Endothelial cell of umbilical vein (primary cell): ENCODE results near the gene GRIA4. TPM values are rescaled to one million over a fixed set of nuclear protein-coding genes. Genes with fewer than 3 reads are reported as not detected.

Source experiments
- BruUV-seq: library from RNA; stranded (reverse); fragments of 400-500 nt; replicated peaks from 2 replicates; lab custom pipeline; 2021; lab: Mats Ljungman, UMichigan
- CTCF ChIA-PET: fragments of 300-600, 350-600 bp; sonication (Branson Sonifier 250); formaldehyde crosslinking; loops from one replicate; lab custom pipeline; 2021; ENCODE audit warnings: antibody characterized with exemption, inconsistent platforms; lab: Charles Lee
- POLR2A ChIA-PET: fragments of 300-600, 350-600 bp; sonication (Branson Sonifier 250); formaldehyde crosslinking; loops from one replicate; lab custom pipeline; 2021; ENCODE audit warnings: antibody characterized with exemption, inconsistent platforms; lab: Charles Lee
- DNase-seq: peaks from one replicate; pipeline ENCODE4 v3.0.0-alpha.2; 2011; ENCODE audit warnings: low read depth, low spot score
- FAIRE-seq: peaks from 2 replicates; lab custom pipeline; 2011; peaks lifted over from hg19 to GRCh38; lab: Jason Lieb, UNC
- H2AFZ ChIP-seq: 2 replicates; pipeline ENCODE4 v1.6.0; 2012; ENCODE audit warnings: low read depth, low read length, control low read depth, inconsistent platforms
- H3K27ac ChIP-seq: 2 replicates; pipeline ENCODE4 v1.5.1; 2011; ENCODE audit warnings: low read depth, mild to moderate bottlenecking, control low read depth, low read length, moderate library complexity; ENCODE audit not compliant: insufficient read depth
- H3K27me3 ChIP-seq, 2 experiments: 2 replicates each; pipeline versions ENCODE4 v1.6.0 to v1.6.1; 2011; ENCODE audit warnings: low read length in 2 of 2, mixed read lengths in 1 of 2; ENCODE audit not compliant: control insufficient read depth in 2 of 2, insufficient read depth in 2 of 2
- H3K36me3 ChIP-seq, 2 experiments: 2 replicates in 1 of 2; 3 replicates in 1 of 2; pipeline ENCODE4 v1.5.1; 2011; ENCODE audit warnings: low read length in 2 of 2, mild to moderate bottlenecking in 1 of 2, moderate library complexity in 1 of 2; ENCODE audit not compliant: control insufficient read depth in 2 of 2, insufficient read depth in 2 of 2; ENCODE audit errors: extremely low read depth in 1 of 2
- H3K4me1 ChIP-seq: 3 replicates; pipeline ENCODE4 v1.5.1; 2011; ENCODE audit warnings: mild to moderate bottlenecking, low read length; ENCODE audit not compliant: control insufficient read depth, insufficient read depth; ENCODE audit errors: extremely low read depth
- H3K4me2 ChIP-seq: 2 replicates; pipeline ENCODE4 v1.6.1; 2011; ENCODE audit warnings: low read length, control low read depth, mixed read lengths; ENCODE audit not compliant: insufficient read depth
- H3K4me3 ChIP-seq, 3 experiments: fragments of 200-600 bp in 1 of 3; sonication (generic), shearing (Covaris generic) in 1 of 3; replicated peaks in 1 of 3; 2 replicates each; pipeline ENCODE4 v1.5.1; 2011 to 2016; ENCODE audit warnings: control low read depth in 3 of 3, low read length in 3 of 3, mild to moderate bottlenecking in 2 of 3, inconsistent platforms in 1 of 3, low read depth in 1 of 3, moderate library complexity in 1 of 3; ENCODE audit not compliant: insufficient read depth in 1 of 3
- H3K79me2 ChIP-seq: 2 replicates; pipeline ENCODE4 v1.6.0; 2012; ENCODE audit warnings: low read length, inconsistent platforms; ENCODE audit not compliant: control insufficient read depth, insufficient read depth
- H3K9ac ChIP-seq: replicated peaks from 2 replicates; pipeline ENCODE3; 2011; ENCODE audit warnings: low read length, control low read depth; ENCODE audit not compliant: insufficient read depth; ENCODE audit errors: extremely low read depth
- H3K9me1 ChIP-seq: replicated peaks from 3 replicates; pipeline ENCODE4 v1.6.0; 2011; ENCODE audit warnings: mild to moderate bottlenecking, low read length; ENCODE audit not compliant: control insufficient read depth, insufficient read depth; ENCODE audit errors: extremely low read depth
- H3K9me3 ChIP-seq: replicated peaks from 2 replicates; pipeline ENCODE4 v1.5.1; 2012; ENCODE audit warnings: low read length, inconsistent platforms; ENCODE audit not compliant: control insufficient read depth, insufficient read depth
- H4K20me1 ChIP-seq: replicated peaks from 2 replicates; pipeline ENCODE3; 2011; ENCODE audit warnings: mild to moderate bottlenecking, low read length; ENCODE audit not compliant: control insufficient read depth, insufficient read depth; ENCODE audit errors: extremely low read depth
- EZH2 ChIP-seq: IDR thresholded peaks from 2 replicates; pipeline ENCODE4 v1.6.1; 2012; ENCODE audit warnings: borderline replicate concordance, low read depth, mild to moderate bottlenecking, moderate library complexity, low read length, inconsistent platforms; ENCODE audit not compliant: severe bottlenecking
- FOS ChIP-seq: IDR thresholded peaks from 2 replicates; pipeline ENCODE4 v1.6.1; 2011; ENCODE audit warnings: mild to moderate bottlenecking, low read length, moderate library complexity, borderline replicate concordance; ENCODE audit not compliant: insufficient read depth
- GATA2 ChIP-seq: IDR thresholded peaks from 2 replicates; pipeline ENCODE4 v1.7.0; 2011; ENCODE audit warnings: low read depth, mild to moderate bottlenecking, moderate library complexity, mixed read lengths, low read length; ENCODE audit not compliant: insufficient read length, insufficient read depth
- JUN ChIP-seq: IDR thresholded peaks from 2 replicates; pipeline ENCODE4 v1.6.1; 2011; ENCODE audit warnings: borderline replicate concordance, low read depth; ENCODE audit not compliant: insufficient read length, insufficient read depth
- MAX ChIP-seq: IDR thresholded peaks from 2 replicates; pipeline ENCODE4 v1.6.1; 2011; ENCODE audit not compliant: insufficient read depth, insufficient read length
- MYC ChIP-seq: IDR thresholded peaks from one replicate; pipeline ENCODE4 v1.6.1; 2011; ENCODE audit warnings: mild to moderate bottlenecking, low read depth, low read length
- POLR2AphosphoS5 ChIP-seq: IDR thresholded peaks from 2 replicates; pipeline ENCODE4 v1.6.1; 2012; ENCODE audit warnings: low read depth, mild to moderate bottlenecking, control low read depth, low read length, moderate library complexity; ENCODE audit not compliant: insufficient read depth
- dilution Hi-C: fragments of 300-500 bp; cut with MboI; formaldehyde crosslinking; loops from one replicate; pipeline ENCODE4 v1.15.0; 2019; ENCODE audit warnings: low sequenced_read_pairs; ENCODE audit not compliant: extremely low pct_ligation_motif_present
- intact Hi-C: fragments of 100-400 bp; cut with micrococcal nuclease; formaldehyde crosslinking; loops from one replicate; pipeline ENCODE4 v1.10.0; 2022
- polyA plus RNA-seq, 4 experiments: library from polyadenylated mRNA; depleted of rRNA in 3 of 4; stranded (reverse) in 3 of 4; unstranded in 1 of 4; fragments of >200 nt; gene quantifications; 2 replicates each; pipeline versions ENCODE4 v1.2.1 to v1.2.3, GENCODE V29; 2011 to 2012; ENCODE audit warnings: missing spikeins in 1 of 4
- total RNA-seq: library from RNA; stranded (reverse); gene quantifications from 2 replicates; pipeline ENCODE4 v1.2.3, GENCODE V29; 2021
- TF ChIP-seq, protein P1 (sequence below), 2 donors: IDR thresholded peaks; 1 replicate in 1 of 2; 2 replicates in 1 of 2; pipeline ENCODE4 v1.5.1; 2011; ENCODE audit warnings: low read length in 2 of 2, mild to moderate bottlenecking in 2 of 2, moderate library complexity in 2 of 2, control low read depth in 1 of 2, inconsistent platforms in 1 of 2, low read depth in 1 of 2; ENCODE audit not compliant: insufficient read depth in 1 of 2; ENCODE audit errors: extremely low read depth in 1 of 2

The GRIA4 gene
- total and polyA plus RNA-seq, 2 donors (not counting 3 experiments of a cell fraction or from before 2014, with no cell fraction given): not detected

- no TSS peak for BruUV-seq
- FAIRE-seq (no peak), DNase-seq (no peak)
- H3K9me3 ChIP-seq: no peaks in the 10 kb centered on the region
- dilution Hi-C loops: no loop called here
- no peaks in the 10 kb centered on the region for H3K79me2 ChIP-seq
- no peaks in the 10 kb centered on the region for H3K4me1 ChIP-seq
- intact Hi-C loops: no loop called here
- TF ChIP-seq POLR2AphosphoS5 (no peak), MYC (no peak), MAX (no peak), FOS (no peak), GATA2 (no peak), JUN (no peak), EZH2 (no peak)
- TF ChIP-seq, protein P1, sequence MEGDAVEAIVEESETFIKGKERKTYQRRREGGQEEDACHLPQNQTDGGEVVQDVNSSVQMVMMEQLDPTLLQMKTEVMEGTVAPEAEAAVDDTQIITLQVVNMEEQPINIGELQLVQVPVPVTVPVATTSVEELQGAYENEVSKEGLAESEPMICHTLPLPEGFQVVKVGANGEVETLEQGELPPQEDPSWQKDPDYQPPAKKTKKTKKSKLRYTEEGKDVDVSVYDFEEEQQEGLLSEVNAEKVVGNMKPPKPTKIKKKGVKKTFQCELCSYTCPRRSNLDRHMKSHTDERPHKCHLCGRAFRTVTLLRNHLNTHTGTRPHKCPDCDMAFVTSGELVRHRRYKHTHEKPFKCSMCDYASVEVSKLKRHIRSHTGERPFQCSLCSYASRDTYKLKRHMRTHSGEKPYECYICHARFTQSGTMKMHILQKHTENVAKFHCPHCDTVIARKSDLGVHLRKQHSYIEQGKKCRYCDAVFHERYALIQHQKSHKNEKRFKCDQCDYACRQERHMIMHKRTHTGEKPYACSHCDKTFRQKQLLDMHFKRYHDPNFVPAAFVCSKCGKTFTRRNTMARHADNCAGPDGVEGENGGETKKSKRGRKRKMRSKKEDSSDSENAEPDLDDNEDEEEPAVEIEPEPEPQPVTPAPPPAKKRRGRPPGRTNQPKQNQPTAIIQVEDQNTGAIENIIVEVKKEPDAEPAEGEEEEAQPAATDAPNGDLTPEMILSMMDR (IDR thresholded peaks at IDR 0.05; ENCODE audit: extremely low read depth in 1 of 2, insufficient read depth in 1 of 2, low read depth in 1 of 2, low read length in 2 of 2): no peak
- no peak overlapping the region for H3K27ac ChIP-seq
- H4K20me1 ChIP-seq: no peaks in the 10 kb centered on the region
- no peaks in the 10 kb centered on the region for H3K27me3 ChIP-seq
- no peak overlapping the region for H3K4me3 ChIP-seq
- H3K4me2 ChIP-seq: no peak overlapping the region
- no peaks in the 10 kb centered on the region for H3K9me1 ChIP-seq
- ChIA-PET CTCF (interaction anchor here (1.4 kb wide), 1 partner anchor 40 kb away, joined by 3 read pairs; no protein-coding TSS in a partner anchor), POLR2A (no interaction called here)
- no peak overlapping the region for H3K9ac ChIP-seq
- H2AFZ ChIP-seq: no peak overlapping the region
- no peaks in the 10 kb centered on the region for H3K36me3 ChIP-seq
Measured at GRCh38 chr11:105713696-105714095, 103.8 kb downstream of the GRIA4 start.
